ENCODE data around the gene LIMK2. TPM values are rescaled to one million over a fixed set of nuclear protein-coding genes. Genes with fewer than 3 reads are reported as not detected.
"Not testable (repeated sequence)": the region's sequence is repeated elsewhere in the genome, so short reads cannot be mapped to it uniquely, and the experiment has no call there.

Gene LIMK2
- total RNA-seq, 1 experiment from 2014 or later = 42.5 TPM

- Histone ChIP-seq H3K9me2 (ENCODE audit: insufficient read depth) (no peaks in the 10 kb centered on the region), H3K36me3 (ENCODE audit: low read depth) (no peaks in the 10 kb centered on the region), H3K79me2 (ENCODE audit: low read depth) (no peaks in the 10 kb centered on the region), H3K4me1 (replicated peaks; ENCODE audit: insufficient read depth) (peaks cover 17% of the 10 kb centered on the region), H4K20me1 (ENCODE audit: insufficient read depth) (no peaks in the 10 kb centered on the region), H3K9me3 (ENCODE audit: insufficient read depth, low read depth) (no peaks in the 10 kb centered on the region), H3F3A (ENCODE audit: insufficient read depth, low read depth) (peaks cover 19% of the 10 kb centered on the region), H3K4me2 (peak overlapping the region; percentile 14), H3K27ac (peak overlapping the region; percentile 35; the same call in 1 of the 2 replicates), H3K4me3 (no peak overlapping the region), H3K27me3 (ENCODE audit: insufficient read depth, low read depth) (no peaks in the 10 kb centered on the region), H2AFZ (peak overlapping the region; percentile 14; the same call in 1 of the 2 replicates)
- TF ChIP-seq EZH2 (IDR thresholded peaks at IDR 0.05; ENCODE audit: low read depth) = no peak
- TF ChIP-seq CTCF (conservative IDR thresholded peaks at IDR 0.05) = no peak
- intact Hi-C loops (cut with micrococcal nuclease; ENCODE audit: unreplicated experiment) = loop anchor here (5.0 kb wide), 1 partner anchor 286 kb away; no protein-coding TSS in a partner anchor
- CTCF ChIA-PET = interaction anchor here (1.0 to 1.4 kb wide), 2 partner anchors 10 to 40 kb away, joined by 3 to 9 read pairs; no protein-coding TSS in a partner anchor
- POLR2A ChIA-PET (ENCODE audit: unreplicated experiment) = interaction anchor here (0.6 kb wide), 1 partner anchor 22 kb away, joined by 4 read pairs; no protein-coding TSS in a partner anchor
- DNase-seq = peak in 1 of 2 experiments; percentile 40
- BruUV-seq (replicated peaks) = no TSS peak
Measured at GRCh38 chr22:31233001-31233400, 20.9 kb downstream of the LIMK2 start.

GRCh38 chr22:31235081-31235480, 23.0 kb downstream of the LIMK2 start:
- POLR2A ChIA-PET (ENCODE audit: unreplicated experiment) = no interaction called here
- intact Hi-C loops (cut with micrococcal nuclease; ENCODE audit: unreplicated experiment) = no loop called here
- no peaks in the 10 kb centered on the region for H4K20me1 ChIP-seq (ENCODE audit: insufficient read depth)

GRCh38 chr22:31236044-31236443, 23.9 kb downstream of the LIMK2 start:
- BruUV-seq (replicated peaks); H4K20me1 ChIP-seq (ENCODE audit: insufficient read depth); H3K9me2 ChIP-seq (ENCODE audit: insufficient read depth); H3K4me2 ChIP-seq; intact Hi-C loops (cut with micrococcal nuclease; ENCODE audit: unreplicated experiment); H3K27ac ChIP-seq; H2AFZ ChIP-seq; CTCF ChIA-PET; H3K9me3 ChIP-seq (ENCODE audit: insufficient read depth, low read depth); H3K4me3 ChIP-seq; POLR2A ChIA-PET (ENCODE audit: unreplicated experiment); H3K79me2 ChIP-seq (ENCODE audit: low read depth); H3K36me3 ChIP-seq (ENCODE audit: low read depth); DNase-seq; H3K27me3 ChIP-seq (ENCODE audit: insufficient read depth, low read depth): not testable (repeated sequence)
- H3F3A ChIP-seq (ENCODE audit: insufficient read depth, low read depth) = peaks cover 16% of the 10 kb centered on the region
- peaks cover 17% of the 10 kb centered on the region for H3K4me1 ChIP-seq (replicated peaks; ENCODE audit: insufficient read depth)

More at GRCh38 chr22:31235081-31235480, 23.0 kb downstream of the LIMK2 start:
- Histone ChIP-seq H3K79me2 (ENCODE audit: low read depth) (no peaks in the 10 kb centered on the region), H3K36me3 (ENCODE audit: low read depth) (no peaks in the 10 kb centered on the region), H2AFZ (no peak overlapping the region), H3K9me3 (ENCODE audit: insufficient read depth, low read depth) (no peaks in the 10 kb centered on the region), H3K4me1 (replicated peaks; ENCODE audit: insufficient read depth) (peaks cover 17% of the 10 kb centered on the region), H3K27ac (no peak overlapping the region), H3K4me2 (no peak overlapping the region), H3F3A (ENCODE audit: insufficient read depth, low read depth) (peaks cover 20% of the 10 kb centered on the region), H3K4me3 (no peak overlapping the region), H3K9me2 (ENCODE audit: insufficient read depth) (no peaks in the 10 kb centered on the region), H3K27me3 (ENCODE audit: insufficient read depth, low read depth) (no peaks in the 10 kb centered on the region)
- DNase-seq = no peak
- CTCF ChIA-PET = interaction anchor here (0.6 kb wide), 1 partner anchor 73 kb away, joined by 4 read pairs; no protein-coding TSS in a partner anchor
- BruUV-seq (replicated peaks) = no TSS peak
- TF ChIP-seq CTCF (conservative IDR thresholded peaks at IDR 0.05) = no peak
- no peak for TF ChIP-seq EZH2 (IDR thresholded peaks at IDR 0.05; ENCODE audit: low read depth)

- intact Hi-C loops (cut with micrococcal nuclease; ENCODE audit: unreplicated experiment) = no loop called here
- POLR2A ChIA-PET (ENCODE audit: unreplicated experiment) = no interaction called here
- H3K27me3 ChIP-seq (ENCODE audit: insufficient read depth, low read depth) = no peaks in the 10 kb centered on the region
Measured at GRCh38 chr22:31238057-31238456, 26.0 kb downstream of the LIMK2 start.

More at GRCh38 chr22:31238057-31238456, 26.0 kb downstream of the LIMK2 start:
- DNase-seq = no peak
- Histone ChIP-seq H2AFZ (no peak overlapping the region), H3K4me1 (replicated peaks; ENCODE audit: insufficient read depth) (peaks cover 32% of the 10 kb centered on the region), H3K79me2 (ENCODE audit: low read depth) (no peaks in the 10 kb centered on the region), H3F3A (ENCODE audit: insufficient read depth, low read depth) (peaks cover 34% of the 10 kb centered on the region), H4K20me1 (ENCODE audit: insufficient read depth) (no peaks in the 10 kb centered on the region), H3K9me3 (ENCODE audit: insufficient read depth, low read depth) (no peaks in the 10 kb centered on the region), H3K4me2 (no peak overlapping the region), H3K36me3 (ENCODE audit: low read depth) (no peaks in the 10 kb centered on the region), H3K4me3 (no peak overlapping the region), H3K9me2 (ENCODE audit: insufficient read depth) (no peaks in the 10 kb centered on the region), H3K27ac (no peak overlapping the region)
- CTCF ChIA-PET = no interaction called here
- BruUV-seq (replicated peaks) = no TSS peak
- TF ChIP-seq EZH2 (IDR thresholded peaks at IDR 0.05; ENCODE audit: low read depth) = no peak
- no peak for TF ChIP-seq CTCF (conservative IDR thresholded peaks at IDR 0.05)
